ENCODE results near the gene CACNA1B.

GRCh38 chr9:138098908-138099791 is 221.6 kb downstream of the CACNA1B start:
- TF ChIP-seq, protein P1, sequence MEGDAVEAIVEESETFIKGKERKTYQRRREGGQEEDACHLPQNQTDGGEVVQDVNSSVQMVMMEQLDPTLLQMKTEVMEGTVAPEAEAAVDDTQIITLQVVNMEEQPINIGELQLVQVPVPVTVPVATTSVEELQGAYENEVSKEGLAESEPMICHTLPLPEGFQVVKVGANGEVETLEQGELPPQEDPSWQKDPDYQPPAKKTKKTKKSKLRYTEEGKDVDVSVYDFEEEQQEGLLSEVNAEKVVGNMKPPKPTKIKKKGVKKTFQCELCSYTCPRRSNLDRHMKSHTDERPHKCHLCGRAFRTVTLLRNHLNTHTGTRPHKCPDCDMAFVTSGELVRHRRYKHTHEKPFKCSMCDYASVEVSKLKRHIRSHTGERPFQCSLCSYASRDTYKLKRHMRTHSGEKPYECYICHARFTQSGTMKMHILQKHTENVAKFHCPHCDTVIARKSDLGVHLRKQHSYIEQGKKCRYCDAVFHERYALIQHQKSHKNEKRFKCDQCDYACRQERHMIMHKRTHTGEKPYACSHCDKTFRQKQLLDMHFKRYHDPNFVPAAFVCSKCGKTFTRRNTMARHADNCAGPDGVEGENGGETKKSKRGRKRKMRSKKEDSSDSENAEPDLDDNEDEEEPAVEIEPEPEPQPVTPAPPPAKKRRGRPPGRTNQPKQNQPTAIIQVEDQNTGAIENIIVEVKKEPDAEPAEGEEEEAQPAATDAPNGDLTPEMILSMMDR (IDR thresholded peaks at IDR 0.05): no peak
- TF ChIP-seq POLR2A (IDR thresholded peaks at IDR 0.05): no peak

Data from gastroesophageal sphincter (tissue), 3 donors.